ENCODE data around the gene POTEF.
"Not testable (repeated sequence)": the region's sequence is repeated elsewhere in the genome, so short reads cannot be mapped to it uniquely, and the experiment has no call there.

DNA sequence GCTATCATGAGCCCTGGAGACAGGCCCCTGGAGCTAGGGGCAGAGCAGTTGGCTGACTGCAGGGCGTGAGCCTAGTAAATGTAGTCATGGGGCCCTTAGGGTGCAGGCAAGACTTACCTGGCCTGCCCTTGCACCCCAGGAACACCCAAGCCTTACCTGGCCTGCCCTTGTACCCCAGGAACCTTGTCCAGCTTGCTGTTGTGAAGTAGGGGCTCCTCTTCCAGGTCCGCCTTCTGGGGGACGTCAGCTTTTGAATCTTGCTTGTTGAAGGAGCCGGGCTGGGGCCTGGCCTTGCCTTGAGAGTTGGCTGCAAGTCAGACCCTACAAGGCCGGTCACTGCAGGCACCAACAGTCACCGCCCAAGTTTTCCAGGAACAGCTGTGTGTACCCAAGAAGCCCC, 12.0 kb upstream of the POTEF start:
- TF ChIP-seq, protein P1, sequence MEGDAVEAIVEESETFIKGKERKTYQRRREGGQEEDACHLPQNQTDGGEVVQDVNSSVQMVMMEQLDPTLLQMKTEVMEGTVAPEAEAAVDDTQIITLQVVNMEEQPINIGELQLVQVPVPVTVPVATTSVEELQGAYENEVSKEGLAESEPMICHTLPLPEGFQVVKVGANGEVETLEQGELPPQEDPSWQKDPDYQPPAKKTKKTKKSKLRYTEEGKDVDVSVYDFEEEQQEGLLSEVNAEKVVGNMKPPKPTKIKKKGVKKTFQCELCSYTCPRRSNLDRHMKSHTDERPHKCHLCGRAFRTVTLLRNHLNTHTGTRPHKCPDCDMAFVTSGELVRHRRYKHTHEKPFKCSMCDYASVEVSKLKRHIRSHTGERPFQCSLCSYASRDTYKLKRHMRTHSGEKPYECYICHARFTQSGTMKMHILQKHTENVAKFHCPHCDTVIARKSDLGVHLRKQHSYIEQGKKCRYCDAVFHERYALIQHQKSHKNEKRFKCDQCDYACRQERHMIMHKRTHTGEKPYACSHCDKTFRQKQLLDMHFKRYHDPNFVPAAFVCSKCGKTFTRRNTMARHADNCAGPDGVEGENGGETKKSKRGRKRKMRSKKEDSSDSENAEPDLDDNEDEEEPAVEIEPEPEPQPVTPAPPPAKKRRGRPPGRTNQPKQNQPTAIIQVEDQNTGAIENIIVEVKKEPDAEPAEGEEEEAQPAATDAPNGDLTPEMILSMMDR (IDR thresholded peaks at IDR 0.05), result not testable (repeated sequence)
- TF ChIP-seq POLR2A (IDR thresholded peaks at IDR 0.05), result not testable (repeated sequence)
